Lung (tissue), 12 donors: ENCODE data around the gene VEPH1. TPM values are rescaled to one million over a fixed set of nuclear protein-coding genes. Genes with fewer than 3 reads are reported as not detected.

Experiments used
- ATAC-seq: fragments of 200-7000 bp; cut with Tn5 transposase; one replicate; pipeline ENCODE4 v1.9.1; 2020; ENCODE audit warnings: moderate number of reproducible peaks; ENCODE audit not compliant: insufficient read depth, low FRiP score
- DNase-seq, 3 donors: peaks; one replicate each; pipeline ENCODE4 v3.0.0-alpha.2; 2013 to 2017
- H3K27ac ChIP-seq, 2 donors: one replicate each; pipeline ENCODE4 v1.5.1; 2013; ENCODE audit warnings: mild to moderate bottlenecking in 2 of 2, moderate library complexity in 2 of 2, control low read depth in 1 of 2, inconsistent platforms in 1 of 2, low read depth in 1 of 2, low read length in 1 of 2
- H3K27me3 ChIP-seq, 3 donors: one replicate each; pipeline ENCODE4 v1.5.1; 2013; ENCODE audit warnings: low read length in 2 of 3; ENCODE audit not compliant: control insufficient read depth in 3 of 3, insufficient read depth in 3 of 3
- H3K36me3 ChIP-seq, 4 donors: one replicate each; pipeline ENCODE4 v1.5.1; 2013; ENCODE audit warnings: low read length in 4 of 4, mild to moderate bottlenecking in 1 of 4, moderate library complexity in 1 of 4; ENCODE audit not compliant: control insufficient read depth in 4 of 4, insufficient read depth in 4 of 4
- H3K4me1 ChIP-seq, 5 donors: one replicate each; pipeline ENCODE4 v1.5.1; 2013; ENCODE audit warnings: low read length in 5 of 5, mild to moderate bottlenecking in 2 of 5, moderate library complexity in 1 of 5; ENCODE audit not compliant: control insufficient read depth in 5 of 5, insufficient read depth in 5 of 5
- H3K4me3 ChIP-seq: one replicate; pipeline ENCODE4 v1.5.1; 2013; ENCODE audit warnings: mild to moderate bottlenecking, control low read depth, moderate library complexity
- H3K9ac ChIP-seq, 2 donors: one replicate each; pipeline ENCODE4 v1.5.1; 2013; ENCODE audit warnings: low read length in 2 of 2, control low read depth in 1 of 2; ENCODE audit not compliant: insufficient read depth in 1 of 2
- H3K9me3 ChIP-seq, 4 donors: one replicate each; pipeline ENCODE4 v1.5.1; 2013; ENCODE audit warnings: low read length in 3 of 4, mild to moderate bottlenecking in 1 of 4, moderate library complexity in 1 of 4; ENCODE audit not compliant: control insufficient read depth in 4 of 4, insufficient read depth in 3 of 4
- CTCF ChIP-seq: IDR thresholded peaks from 2 replicates; pipeline ENCODE4 v1.5.1; 2012; ENCODE audit warnings: mild to moderate bottlenecking; ENCODE audit errors: control extremely low read depth, extremely low read depth
- WGBS, 2 donors: extraction: QIAGEN DNeasy Blood & Tissue Kit; methylation state at CpG; one replicate each; pipeline ENCODE4 v1.1.7; 2013; 5-methylcytosine and 5-hydroxymethylcytosine counted together
- polyA plus RNA-seq, 2 donors: library from polyadenylated mRNA; stranded (reverse); fragments of 200-250 nt; gene quantifications; one replicate each; pipeline ENCODE4 v1.2.1, GENCODE V29; 2013
- total RNA-seq, 2 donors: library from RNA; depleted of rRNA in 1 of 2; stranded (reverse); fragments of >200 nt in 1 of 2; gene quantifications; one replicate each; pipeline ENCODE4 v1.2.1, GENCODE V29; 2014 to 2021
- donor health status: control.
- donor health status: control.
- donor health status: Bipolar disorder and iron deficiency.
- donor health status: healthy.
- donor health status: DM: yes; HTN: yes; CAD: no.

The VEPH1 gene
- total and polyA plus RNA-seq, 4 donors: 14.6 to 237 (median 65.5) TPM

GRCh38 chr3:157495846-157496245, 7.4 kb downstream of the VEPH1 start:
- H3K27me3 ChIP-seq: peaks cover 0 to 3% (median 0%) of the 10 kb centered on the region in 3 donors
- TF ChIP-seq CTCF: no peak
- H3K27ac ChIP-seq: no peak overlapping the region
- H3K4me1 ChIP-seq: peaks cover 0 to 28% (median 0%) of the 10 kb centered on the region in 5 donors
- no peak overlapping the region for H3K4me3 ChIP-seq
- H3K36me3 ChIP-seq: no peaks in the 10 kb centered on the region
- H3K9me3 ChIP-seq: peaks cover 0 to 3% (median 0%) of the 10 kb centered on the region in 4 donors
- DNase-seq (no peak), ATAC-seq (no peak)
- H3K9ac ChIP-seq: no peak overlapping the region
- WGBS, 2 donors: 84 to 85% methylated on average over 3 of the region's 3 CpGs

GRCh38 chr3:157494581-157495281, 8.5 kb downstream of the VEPH1 start:
- Histone ChIP-seq H3K4me3 (no peak overlapping the region), H3K27me3 (no peaks in the 10 kb centered on the region), H3K36me3 (no peaks in the 10 kb centered on the region), H3K4me1 (peaks cover 0 to 22% (median 0%) of the 10 kb centered on the region in 5 donors), H3K9ac (no peak overlapping the region), H3K27ac (no peak overlapping the region), H3K9me3 (peaks cover 0 to 3% (median 0%) of the 10 kb centered on the region in 4 donors)
- ATAC-seq (no peak), DNase-seq (no peak)
- WGBS, 2 donors: 66 to 85% methylated on average over 3 of the region's 3 CpGs
- TF ChIP-seq CTCF: no peak

- no peaks in the 10 kb centered on the region for H3K27me3 ChIP-seq
- WGBS, 2 donors: 74 to 91% methylated on average over 5 of the region's 5 CpGs
- DNase-seq (peak in 2 of 3 donors; percentile 88 to 89), ATAC-seq (no peak)
- peak; percentile 23 for TF ChIP-seq CTCF
- no peak overlapping the region for H3K4me3 ChIP-seq
- H3K27ac ChIP-seq: no peak overlapping the region
- H3K9ac ChIP-seq: peak overlapping the region in 1 of 2 donors; percentile 17
- H3K9me3 ChIP-seq: no peaks in the 10 kb centered on the region
- peaks cover 0 to 15% (median 0%) of the 10 kb centered on the region in 5 donors for H3K4me1 ChIP-seq
- no peaks in the 10 kb centered on the region for H3K36me3 ChIP-seq
Observed at GRCh38 chr3:157493627-157494550, 9.3 kb downstream of the VEPH1 start.
